22Rv1 (cell line): ENCODE data around the gene NID1.
"Not testable (repeated sequence)": the region's sequence is repeated elsewhere in the genome, so short reads cannot be mapped to it uniquely, and the experiment has no call there.

Experiments
- H3K27ac ChIP-seq: fragments of 450-650 bp; 2 replicates; pipeline ENCODE4 v1.5.1; 2017
- ZFX ChIP-seq: fragments of 450-650 bp; IDR thresholded peaks from 2 replicates; pipeline ENCODE4 v1.6.1; 2017; ENCODE audit warnings: antibody characterized with exemption, borderline replicate concordance
- TF ChIP-seq, protein P1 (sequence below): fragments of 450-650 bp; IDR thresholded peaks from 2 replicates; pipeline ENCODE4 v1.5.1; 2017; ENCODE audit warnings: mild to moderate bottlenecking

The NID1 gene

DNA sequence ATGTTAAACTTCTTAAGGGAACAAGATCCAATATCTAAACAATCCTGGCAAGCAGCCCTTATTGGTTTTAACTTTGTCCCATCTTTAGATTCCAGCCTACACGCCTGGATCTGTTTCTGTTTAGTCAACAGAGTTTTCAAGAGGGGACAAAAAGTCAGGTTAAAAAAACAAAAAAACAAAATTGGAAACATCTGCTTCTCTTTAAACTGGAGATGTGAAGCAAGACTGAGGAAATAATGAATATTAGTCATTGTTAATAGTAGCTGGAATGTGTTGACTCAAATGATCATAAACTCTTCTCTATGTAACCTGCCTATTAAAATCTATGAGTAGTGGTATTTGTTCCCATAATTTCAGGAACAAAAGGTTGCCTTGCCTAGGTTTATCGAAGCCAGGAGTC lies 55.0 kb downstream of the NID1 start:
- TF ChIP-seq, protein P1, sequence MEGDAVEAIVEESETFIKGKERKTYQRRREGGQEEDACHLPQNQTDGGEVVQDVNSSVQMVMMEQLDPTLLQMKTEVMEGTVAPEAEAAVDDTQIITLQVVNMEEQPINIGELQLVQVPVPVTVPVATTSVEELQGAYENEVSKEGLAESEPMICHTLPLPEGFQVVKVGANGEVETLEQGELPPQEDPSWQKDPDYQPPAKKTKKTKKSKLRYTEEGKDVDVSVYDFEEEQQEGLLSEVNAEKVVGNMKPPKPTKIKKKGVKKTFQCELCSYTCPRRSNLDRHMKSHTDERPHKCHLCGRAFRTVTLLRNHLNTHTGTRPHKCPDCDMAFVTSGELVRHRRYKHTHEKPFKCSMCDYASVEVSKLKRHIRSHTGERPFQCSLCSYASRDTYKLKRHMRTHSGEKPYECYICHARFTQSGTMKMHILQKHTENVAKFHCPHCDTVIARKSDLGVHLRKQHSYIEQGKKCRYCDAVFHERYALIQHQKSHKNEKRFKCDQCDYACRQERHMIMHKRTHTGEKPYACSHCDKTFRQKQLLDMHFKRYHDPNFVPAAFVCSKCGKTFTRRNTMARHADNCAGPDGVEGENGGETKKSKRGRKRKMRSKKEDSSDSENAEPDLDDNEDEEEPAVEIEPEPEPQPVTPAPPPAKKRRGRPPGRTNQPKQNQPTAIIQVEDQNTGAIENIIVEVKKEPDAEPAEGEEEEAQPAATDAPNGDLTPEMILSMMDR: no peak
- no peak for TF ChIP-seq ZFX
- H3K27ac ChIP-seq: no peak overlapping the region

DNA sequence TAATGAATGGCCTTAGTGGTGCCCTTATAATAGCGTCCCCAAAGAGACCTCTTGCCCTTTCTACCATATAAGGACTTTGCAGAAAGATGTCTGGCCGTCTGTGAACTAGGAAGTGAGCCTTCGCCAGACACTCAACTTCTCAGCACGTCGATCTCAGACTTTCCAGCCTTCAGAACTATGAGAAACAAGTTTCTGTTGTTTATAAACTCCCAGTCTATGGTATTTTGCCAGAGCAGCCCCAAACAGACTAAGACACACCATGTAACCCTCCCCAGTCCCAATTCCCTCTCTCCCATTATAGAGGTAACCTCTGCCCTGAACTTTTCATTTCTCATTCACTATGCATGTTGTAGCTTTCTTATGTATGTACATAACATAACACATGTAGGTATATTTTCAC lies 55.7 kb downstream of the NID1 start:
- H3K27ac ChIP-seq: no peak overlapping the region
- no peak for TF ChIP-seq ZFX
- TF ChIP-seq, protein P1: no peak

DNA sequence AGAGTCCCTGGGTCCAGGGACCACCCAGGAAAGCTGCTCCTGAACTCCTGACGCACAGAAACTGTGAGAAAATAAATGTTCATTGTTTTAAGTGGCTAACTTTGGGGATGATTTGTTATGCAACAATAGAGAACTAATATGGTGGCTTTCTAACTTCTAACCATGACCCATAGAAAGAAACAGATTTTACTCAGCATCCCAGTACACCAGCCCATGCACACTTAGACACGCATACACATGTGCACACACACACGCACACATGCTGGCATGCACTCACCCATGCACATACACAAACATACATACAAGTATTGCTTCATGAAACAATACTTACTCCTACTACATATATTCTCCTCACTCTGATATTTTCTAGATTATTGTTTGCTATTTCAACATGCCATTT lies 57.1 kb downstream of the NID1 start:
- TF ChIP-seq, protein P1: no peak
- TF ChIP-seq ZFX: no peak
- no peak overlapping the region for H3K27ac ChIP-seq

DNA sequence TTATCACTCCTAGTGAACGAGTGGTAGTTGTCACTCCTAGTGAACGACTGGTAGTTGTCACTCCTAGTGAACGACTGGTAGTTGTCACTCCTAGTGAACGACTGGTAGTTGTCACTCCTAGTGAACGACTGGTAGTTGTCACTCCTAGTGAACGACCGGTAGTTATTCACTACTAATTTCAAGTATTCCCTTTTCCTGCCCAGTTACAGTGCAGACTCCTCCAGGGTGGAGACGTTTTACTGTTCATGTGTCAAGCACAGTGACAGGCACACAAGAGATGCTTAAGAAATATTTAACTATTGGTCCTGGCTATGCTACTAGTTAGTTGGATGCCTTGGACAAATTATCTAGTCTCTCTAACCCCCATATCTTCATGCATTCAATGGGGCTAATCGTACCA lies 61.8 kb downstream of the NID1 start:
- H3K27ac ChIP-seq: not testable (repeated sequence)

DNA sequence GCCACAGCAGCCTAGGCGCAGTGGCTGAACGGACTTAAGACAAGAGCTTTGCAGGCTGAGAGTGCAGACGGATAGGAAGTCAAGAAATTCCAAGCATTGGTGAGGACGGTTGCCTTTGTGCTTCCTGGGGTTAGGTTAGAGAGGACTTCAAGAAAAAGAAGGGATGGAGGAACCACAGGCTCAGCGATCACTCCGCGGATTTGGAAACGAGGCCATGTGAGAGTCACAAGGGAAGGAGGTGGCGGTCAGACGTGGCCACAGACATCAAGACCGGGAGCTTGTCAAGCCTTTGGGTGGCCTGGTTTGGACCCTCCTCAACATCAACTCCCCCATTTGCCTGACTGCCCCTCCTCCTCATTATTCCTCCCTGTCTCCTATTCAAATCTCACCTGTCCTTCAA lies 62.3 kb downstream of the NID1 start:
- TF ChIP-seq, protein P1: no peak
- no peak for TF ChIP-seq ZFX
- H3K27ac ChIP-seq: no peak overlapping the region

DNA sequence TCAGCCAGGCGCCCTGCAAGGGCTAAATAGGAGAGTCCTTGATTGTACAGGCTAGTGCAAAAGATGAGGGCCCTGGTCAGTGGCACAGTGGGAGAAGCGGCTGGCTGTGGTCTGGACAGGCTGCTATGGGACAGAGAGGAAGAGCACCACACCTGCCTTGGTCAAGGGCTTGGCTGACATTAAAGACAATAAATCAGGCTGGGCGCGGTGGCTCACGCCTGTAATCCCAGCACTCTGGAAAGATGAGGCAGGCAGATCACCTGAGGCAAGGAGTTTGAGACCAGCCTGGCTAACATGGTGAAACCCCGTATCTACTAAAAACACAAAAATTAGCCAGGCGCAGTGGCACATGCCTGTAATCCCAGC lies 62.9 kb downstream of the NID1 start:
- H3K27ac ChIP-seq: no peak overlapping the region
- TF ChIP-seq ZFX: no peak
- TF ChIP-seq, protein P1: no peak

DNA sequence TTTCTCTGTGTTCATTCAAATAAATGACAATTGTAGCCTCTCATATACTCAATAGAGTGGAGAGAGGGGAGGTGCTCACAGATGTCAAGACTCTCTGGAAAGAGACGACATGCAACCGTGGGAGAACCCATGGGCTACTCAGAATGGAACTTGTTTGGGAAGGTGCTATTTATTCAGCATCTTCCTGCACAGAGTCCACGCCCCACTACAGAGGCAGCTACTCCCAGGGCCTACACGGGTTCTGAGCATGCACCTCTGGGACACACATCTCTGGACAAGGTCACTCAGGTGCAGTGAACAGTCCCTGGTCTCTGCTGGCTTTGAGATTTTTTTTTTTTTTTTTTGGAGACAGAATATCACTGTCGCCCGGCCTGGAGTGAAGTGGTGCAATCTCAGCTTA lies 64.1 kb downstream of the NID1 start:
- no peak overlapping the region for H3K27ac ChIP-seq
- TF ChIP-seq, protein P1: no peak
- TF ChIP-seq ZFX: no peak

DNA sequence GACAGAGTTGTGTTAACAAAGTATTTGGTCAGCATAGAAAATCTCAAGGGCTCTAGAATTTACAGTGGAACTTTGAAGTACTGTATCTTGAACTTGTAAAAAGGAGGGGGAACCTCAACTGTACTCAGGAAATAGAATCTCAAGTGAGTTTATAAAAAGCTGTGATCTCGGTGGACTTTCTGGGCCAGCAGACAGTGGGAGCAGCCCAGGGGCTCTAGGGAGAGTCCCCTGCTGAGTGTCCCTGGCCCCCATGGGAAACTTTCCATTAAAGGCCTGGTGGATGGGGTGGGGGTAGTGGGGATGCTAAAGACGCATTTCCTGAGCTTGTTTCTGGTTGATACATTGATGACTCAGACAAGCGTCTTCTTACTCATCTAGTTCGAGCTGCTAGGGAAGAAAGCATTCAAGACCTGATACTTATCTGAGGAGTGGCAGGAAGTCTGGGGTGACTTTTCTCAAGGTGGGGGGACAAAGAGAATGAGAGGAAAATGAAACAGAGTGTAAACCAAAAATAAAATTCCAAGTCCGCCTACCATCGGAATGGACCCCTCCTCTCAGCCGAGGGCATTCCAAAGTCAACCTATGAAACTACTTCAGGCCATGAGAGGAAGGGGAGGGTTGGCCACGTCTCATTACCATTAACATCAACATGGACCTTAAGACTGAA lies 65.5 kb downstream of the NID1 start:
- TF ChIP-seq, protein P1: no peak
- no peak for TF ChIP-seq ZFX
- no peak overlapping the region for H3K27ac ChIP-seq
